NOMO-1 treated with dmso at 0.1 percent for 144 hours (cell line): ENCODE results near the gene SUPT5H.

Experiments used
- DNase-seq: peaks from one replicate; lab custom pipeline; 2025; ENCODE audit not compliant: unreplicated experiment; lab: John Stamatoyannopoulos, UW

SUPT5H gene

GRCh38 chr19:39518975-39519374 lies 73.6 kb downstream of the SUPT5H start:
- DNase-seq, result no peak

- no peak for DNase-seq
Measured at GRCh38 chr19:39520541-39521484, 75.4 kb downstream of the SUPT5H start.

DNA sequence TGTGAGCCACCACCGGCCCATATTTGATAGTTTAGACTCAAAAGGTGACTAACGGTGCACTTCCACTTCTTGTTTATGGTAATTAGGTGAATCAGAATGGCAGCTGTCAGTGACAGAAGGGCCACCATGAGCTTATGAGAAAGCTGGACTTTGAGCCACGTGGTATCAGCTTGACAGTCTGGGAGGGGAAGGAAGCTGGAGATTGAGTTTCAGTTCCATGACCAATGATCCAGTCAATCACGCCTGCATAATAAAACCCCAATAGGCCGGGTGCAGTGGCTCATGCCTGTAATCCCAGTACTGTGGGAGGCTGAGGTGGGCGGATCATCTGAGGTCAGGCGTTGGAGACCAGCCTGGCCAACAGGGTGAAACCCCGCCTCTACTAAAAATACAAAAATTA lies 79.1 kb downstream of the SUPT5H start:
- no peak for DNase-seq

DNA sequence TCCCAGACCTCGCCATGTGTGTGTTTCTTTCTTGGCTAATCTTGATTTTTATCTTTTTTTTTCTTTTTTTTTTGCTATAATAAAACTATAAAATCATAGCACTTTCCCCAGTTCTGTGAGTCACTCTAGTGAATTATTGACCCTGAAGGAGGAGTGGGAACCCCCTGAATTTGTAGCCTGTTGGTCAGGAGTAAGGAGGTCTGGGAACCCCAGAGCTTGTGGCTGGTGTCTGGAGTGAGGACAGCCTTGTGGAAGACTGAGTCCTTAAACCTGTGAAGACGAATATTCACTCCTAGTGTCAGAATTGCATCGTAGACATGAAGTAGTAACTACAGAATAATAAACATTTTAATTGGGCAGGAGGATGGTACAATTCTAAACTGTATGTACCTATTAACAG lies 79.8 kb downstream of the SUPT5H start:
- no peak for DNase-seq
